Measurements from ENCODE around the gene WASL. TPM values are rescaled to one million over a fixed set of nuclear protein-coding genes. Genes with fewer than 3 reads are reported as not detected.

Gene WASL
- total RNA-seq, 2 donors from 2014 or later, result 35.1 to 36.7 TPM

DNA sequence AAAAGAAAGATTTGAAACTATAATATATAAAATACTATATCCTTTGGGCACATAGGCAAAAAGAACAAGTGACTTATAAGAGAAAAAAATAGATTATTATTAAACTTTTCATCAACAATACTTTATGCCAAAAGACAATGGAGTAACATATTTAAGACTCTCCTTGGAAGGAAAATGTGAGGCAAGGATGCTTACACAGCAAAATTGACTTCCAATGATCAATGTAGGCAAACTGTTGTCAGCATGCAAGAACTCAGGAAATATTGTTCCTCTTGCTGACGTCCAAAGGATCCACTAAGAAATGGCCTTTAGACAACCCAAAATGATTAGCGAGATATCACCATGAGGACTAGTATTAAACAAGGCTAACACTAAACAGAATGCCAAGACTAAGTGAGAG is 116.0 kb downstream of the WASL start:
- Mint-ChIP-seq H3K4me1 (peaks cover 15% of the 10 kb centered on the region), H3K36me3 (ENCODE audit: low read depth) (no peaks in the 10 kb centered on the region), H3K27ac (no peak overlapping the region), H3K27me3 (ENCODE audit: insufficient read depth) (peaks cover 2% of the 10 kb centered on the region), H3K9me3 (no peaks in the 10 kb centered on the region), H3K4me3 (no peak overlapping the region)
- no peak overlapping the region for H3K27ac ChIP-seq (ENCODE audit: low read depth, low read length)
- 89 to 98% methylated on average over 1 to 2 of the region's 2 CpGs for WGBS, 2 experiments (ENCODE audit: insufficient coverage in 1 of 2, insufficient read length in 1 of 2)
- H3K27me3 ChIP-seq (ENCODE audit: control insufficient read depth, insufficient read depth, low read length, poor library complexity, severe bottlenecking), result no peaks in the 10 kb centered on the region
- DNase-seq, result no peak
- no peak overlapping the region for H3K9ac ChIP-seq (ENCODE audit: extremely low read depth, low read length, poor library complexity, severe bottlenecking)
- no peaks in the 10 kb centered on the region for H3K36me3 ChIP-seq (ENCODE audit: control insufficient read depth, insufficient read depth, low read length)
- no peaks in the 10 kb centered on the region for H3K9me3 ChIP-seq (ENCODE audit: control insufficient read depth, low read length)
- TF ChIP-seq, protein P1, sequence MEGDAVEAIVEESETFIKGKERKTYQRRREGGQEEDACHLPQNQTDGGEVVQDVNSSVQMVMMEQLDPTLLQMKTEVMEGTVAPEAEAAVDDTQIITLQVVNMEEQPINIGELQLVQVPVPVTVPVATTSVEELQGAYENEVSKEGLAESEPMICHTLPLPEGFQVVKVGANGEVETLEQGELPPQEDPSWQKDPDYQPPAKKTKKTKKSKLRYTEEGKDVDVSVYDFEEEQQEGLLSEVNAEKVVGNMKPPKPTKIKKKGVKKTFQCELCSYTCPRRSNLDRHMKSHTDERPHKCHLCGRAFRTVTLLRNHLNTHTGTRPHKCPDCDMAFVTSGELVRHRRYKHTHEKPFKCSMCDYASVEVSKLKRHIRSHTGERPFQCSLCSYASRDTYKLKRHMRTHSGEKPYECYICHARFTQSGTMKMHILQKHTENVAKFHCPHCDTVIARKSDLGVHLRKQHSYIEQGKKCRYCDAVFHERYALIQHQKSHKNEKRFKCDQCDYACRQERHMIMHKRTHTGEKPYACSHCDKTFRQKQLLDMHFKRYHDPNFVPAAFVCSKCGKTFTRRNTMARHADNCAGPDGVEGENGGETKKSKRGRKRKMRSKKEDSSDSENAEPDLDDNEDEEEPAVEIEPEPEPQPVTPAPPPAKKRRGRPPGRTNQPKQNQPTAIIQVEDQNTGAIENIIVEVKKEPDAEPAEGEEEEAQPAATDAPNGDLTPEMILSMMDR (conservative IDR thresholded peaks at IDR 0.05), result no peak
- H3K4me3 ChIP-seq (ENCODE audit: low read length), result no peak overlapping the region
- no peaks in the 10 kb centered on the region for H3K4me1 ChIP-seq (ENCODE audit: control insufficient read depth, insufficient read depth, low read length)

Other genes with a start within 250 kb of the WASL start
- 1 to 10 TPM in 1 of 2 donors, under 1 TPM in 1; 0.88 to 2.1 TPM for gene IQUB, start 214.4 kb downstream of the WASL start, total RNA-seq
- 10 to 100 TPM; 48.6 to 52.3 TPM for gene NDUFA5, start 191.2 kb downstream of the WASL start, total RNA-seq
- not detected for gene ASB15, start 147.2 kb downstream of the WASL start, total RNA-seq
- not detected for gene LMOD2, start 93.1 kb downstream of the WASL start, total RNA-seq
- gene HYAL4, start 96.2 kb upstream of the WASL start, total RNA-seq, result 1 to 10 TPM in 1 of 2 donors, under 1 TPM in 1; 0.51 to 1.2 TPM
- gene SPAM1, start 176.2 kb upstream of the WASL start, total RNA-seq, result under 1 TPM; 0.18 to 0.49 TPM